GM18507 (cell line): ENCODE measurements around the gene FGA.

Experiments
- DNase-seq: peaks from one replicate; pipeline ENCODE4 v3.0.0; 2011; ENCODE audit warnings: low read depth; ENCODE audit not compliant: insufficient read length; ENCODE audit errors: extremely low spot score
- FAIRE-seq: peaks from 2 replicates; lab custom pipeline; 2011; peaks lifted over from hg19 to GRCh38; lab: Jason Lieb, UNC

Gene FGA

DNA sequence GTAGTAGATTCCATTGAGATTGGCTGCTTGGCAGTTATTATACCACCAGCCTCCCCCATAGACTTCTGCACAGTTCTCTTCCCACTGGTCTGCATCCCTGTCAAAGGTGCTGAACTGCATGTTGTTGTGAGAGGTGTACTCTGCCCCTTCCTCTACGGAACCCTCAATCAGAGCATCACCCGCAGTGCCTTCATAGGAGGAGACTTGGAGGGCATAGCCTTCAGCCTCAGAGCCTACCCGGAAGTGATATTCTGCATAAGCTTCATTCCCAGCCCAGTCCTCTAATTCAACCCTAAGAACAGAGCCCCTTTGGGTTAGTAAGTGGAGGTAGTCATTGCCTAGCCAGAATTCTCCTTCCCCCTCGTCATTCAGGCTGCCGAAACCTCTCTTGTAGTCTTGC, 6.3 kb downstream of the FGA start:
- FAIRE-seq (no peak), DNase-seq (no peak)

- FAIRE-seq = no peak
- no peak for DNase-seq
Measured at GRCh38 chr4:154583677-154584076, 6.9 kb downstream of the FGA start.

GRCh38 chr4:154583230-154583629, 7.3 kb downstream of the FGA start:
- DNase-seq (no peak), FAIRE-seq (no peak)

- DNase-seq (no peak), FAIRE-seq (no peak)
Measured at GRCh38 chr4:154582723-154583122, 7.8 kb downstream of the FGA start.

DNA sequence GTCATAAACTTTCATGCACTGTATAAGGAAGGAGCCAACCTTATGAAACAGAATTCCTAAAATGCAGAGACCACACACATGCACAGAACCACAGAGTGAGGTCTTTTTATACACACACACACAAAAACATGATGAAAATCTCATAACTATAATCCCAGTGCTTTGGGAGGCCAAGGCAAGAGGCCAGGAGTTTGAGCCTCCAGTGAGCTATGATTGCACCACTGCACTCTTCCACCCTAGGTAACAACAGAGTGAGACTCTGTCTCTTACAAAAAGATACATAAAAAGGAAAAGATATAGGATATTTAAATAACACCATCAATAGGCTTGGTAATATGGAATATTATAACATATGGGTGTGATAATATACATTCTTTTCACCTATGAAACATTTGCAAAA, 10.6 kb downstream of the FGA start:
- no peak for DNase-seq
- no peak for FAIRE-seq

GRCh38 chr4:154578919-154579318, 11.6 kb downstream of the FGA start:
- DNase-seq = no peak
- FAIRE-seq = no peak

GRCh38 chr4:154577324-154577723, 13.2 kb downstream of the FGA start:
- FAIRE-seq = no peak

DNA sequence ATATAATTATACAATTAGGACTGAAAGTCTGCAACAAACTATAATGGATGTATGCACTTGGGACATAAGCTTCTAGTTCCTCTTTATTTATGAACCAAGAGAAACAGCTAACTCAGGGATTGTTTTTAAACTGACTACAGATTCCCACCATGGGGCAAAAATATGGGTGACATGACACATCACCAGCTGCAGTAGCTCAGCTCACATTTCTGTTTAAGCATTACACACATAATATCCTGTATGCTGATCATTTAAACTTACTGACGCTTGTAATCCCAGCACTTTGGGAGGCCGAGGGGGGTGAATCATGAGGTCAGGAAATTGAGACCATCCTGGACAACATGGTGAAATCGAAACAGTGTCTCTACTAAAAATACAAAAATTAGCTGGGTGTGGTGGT, 16.2 kb downstream of the FGA start:
- FAIRE-seq (no peak), DNase-seq (no peak)

More at GRCh38 chr4:154577324-154577723, 13.2 kb downstream of the FGA start:
- no peak for DNase-seq

DNA sequence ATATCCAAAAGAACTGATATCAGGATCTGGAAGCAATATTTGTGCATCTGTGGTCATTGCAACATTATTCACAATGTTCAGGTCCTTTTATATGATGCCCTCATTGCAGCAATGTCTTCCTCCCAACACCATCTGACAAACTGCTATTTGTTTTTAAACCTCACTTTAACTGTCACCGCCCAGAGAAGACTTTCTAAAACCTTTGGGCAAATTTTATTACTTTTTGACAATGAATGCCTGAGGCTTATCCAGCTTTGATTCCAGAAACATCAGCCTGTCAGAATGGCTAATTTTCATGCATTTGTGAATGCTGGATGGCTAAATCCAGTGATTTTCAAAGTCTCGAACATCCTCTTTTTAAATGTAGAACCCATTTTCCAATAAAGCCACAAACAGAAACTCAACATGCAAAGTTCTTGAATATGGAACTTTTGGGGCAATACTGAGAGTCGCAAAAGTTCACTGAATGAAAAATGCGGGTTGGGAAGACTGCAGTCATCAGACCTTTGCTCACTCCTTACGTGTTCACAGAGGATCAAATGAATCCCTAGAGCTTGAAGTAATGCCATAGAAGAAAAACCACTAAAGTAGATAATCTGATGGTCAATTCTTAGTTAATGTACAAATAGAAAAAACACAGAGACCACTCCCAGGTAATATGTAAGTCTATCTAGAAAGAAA, 17.2 kb downstream of the FGA start:
- no peak for FAIRE-seq
- no peak for DNase-seq

- DNase-seq (no peak), FAIRE-seq (no peak)
Measured at GRCh38 chr4:154569584-154569983, 21.0 kb downstream of the FGA start.

DNA sequence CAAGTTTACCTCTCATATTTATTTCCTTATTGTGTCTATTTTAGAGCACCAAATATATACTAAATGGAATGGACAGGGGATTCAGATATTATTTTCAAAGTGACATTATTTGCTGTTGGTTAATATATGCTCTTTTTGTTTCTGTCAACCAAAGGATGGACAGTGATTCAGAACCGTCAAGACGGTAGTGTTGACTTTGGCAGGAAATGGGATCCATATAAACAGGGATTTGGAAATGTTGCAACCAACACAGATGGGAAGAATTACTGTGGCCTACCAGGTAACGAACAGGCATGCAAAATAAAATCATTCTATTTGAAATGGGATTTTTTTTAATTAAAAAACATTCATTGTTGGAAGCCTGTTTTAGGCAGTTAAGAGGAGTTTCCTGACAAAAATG, 21.5 kb downstream of the FGA start:
- FAIRE-seq (no peak), DNase-seq (no peak)

- FAIRE-seq (no peak), DNase-seq (no peak)
Measured at GRCh38 chr4:154566639-154567204, 23.8 kb downstream of the FGA start.

- FAIRE-seq (no peak), DNase-seq (no peak)
Measured at GRCh38 chr4:154565704-154566103, 24.8 kb downstream of the FGA start.

DNA sequence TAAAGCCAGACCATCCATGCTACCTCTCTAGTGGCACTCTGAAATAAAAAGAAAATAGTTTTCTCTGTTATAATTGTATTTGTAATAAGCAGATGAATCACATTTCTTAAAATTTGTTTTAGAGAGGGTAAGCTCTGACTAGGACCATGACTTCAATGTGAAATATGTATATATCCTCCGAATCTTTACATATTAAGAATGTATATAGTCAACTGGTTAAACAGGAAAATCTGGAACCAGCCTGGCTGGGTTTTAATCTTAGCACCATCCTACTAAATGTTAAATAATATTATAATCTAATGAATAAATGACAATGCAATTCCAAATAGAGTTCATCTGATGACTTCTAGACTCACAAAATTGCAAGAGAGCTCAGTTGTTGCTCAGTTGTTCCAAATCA, 26.2 kb downstream of the FGA start:
- FAIRE-seq (no peak), DNase-seq (no peak)

GRCh38 chr4:154562697-154563254, 27.8 kb downstream of the FGA start, which contains the start of gene FGB:
TSS of gene FGB (plus strand) at chr4:154563011. CDS start at chr4:154563019, 8 bp downstream.
- no peak for FAIRE-seq
- DNase-seq = no peak

GRCh38 chr4:154560824-154561231, 29.7 kb downstream of the FGA start:
- FAIRE-seq (no peak), DNase-seq (no peak)

DNA sequence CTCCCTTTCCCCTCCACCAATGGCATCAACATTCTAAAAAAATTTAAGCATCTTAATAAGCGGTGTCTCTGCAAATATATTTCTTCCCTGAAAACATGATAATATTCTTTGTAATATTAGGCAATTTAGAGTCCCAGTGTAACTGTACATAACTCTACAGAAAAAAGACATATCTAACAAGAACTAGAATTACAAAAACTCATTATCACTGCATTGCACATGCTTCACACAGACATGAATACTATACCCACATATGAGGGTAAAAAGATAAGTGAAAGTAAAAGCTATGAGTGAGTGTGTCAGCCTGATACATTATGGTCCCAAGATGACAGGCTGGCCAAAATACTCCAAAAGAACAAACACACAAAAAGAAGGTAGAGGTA, 30.1 kb downstream of the FGA start:
- DNase-seq (no peak), FAIRE-seq (no peak)

DNA sequence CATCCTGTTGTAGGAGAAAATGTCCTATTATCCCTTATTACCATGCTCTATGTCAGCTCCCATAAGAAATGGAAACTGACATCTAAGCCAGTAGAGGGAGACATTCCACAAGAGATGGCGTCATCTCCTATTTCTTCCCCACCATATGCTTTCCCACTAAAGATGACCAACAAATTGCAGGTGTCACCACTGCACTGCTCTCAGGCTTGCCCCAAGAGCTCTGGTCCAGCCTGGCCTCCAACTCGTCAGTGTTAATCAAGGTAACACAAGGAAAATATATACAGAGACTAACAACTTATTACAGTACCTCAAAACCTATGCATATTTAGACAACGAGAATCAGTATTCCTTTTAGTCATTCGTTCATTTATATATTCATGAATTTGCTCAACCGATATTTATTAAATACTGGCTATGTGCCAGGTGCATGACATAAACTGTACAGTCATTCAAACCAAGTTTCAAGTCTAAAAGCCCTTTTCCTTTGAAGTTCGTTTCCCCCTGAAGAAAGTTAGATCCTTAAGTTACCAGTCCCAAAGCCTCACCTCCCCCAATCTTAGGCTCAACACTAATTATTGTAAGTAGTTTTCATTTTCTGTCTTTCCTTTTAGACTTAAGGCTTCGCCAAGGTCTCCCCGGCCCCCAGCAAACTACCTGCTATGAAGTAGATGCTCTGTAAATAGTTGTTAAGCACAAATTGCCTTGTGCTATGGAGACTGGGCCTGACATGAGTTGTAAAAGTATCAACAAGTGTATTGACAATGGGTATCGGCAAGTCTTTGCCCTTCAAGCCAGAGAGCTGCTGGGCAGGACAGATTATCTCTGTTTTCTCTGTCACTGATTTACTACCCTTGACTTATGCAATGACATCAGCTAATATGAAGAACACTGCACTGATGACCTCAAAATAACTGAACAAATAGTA, 30.8 kb downstream of the FGA start:
- DNase-seq (peak; percentile 15), FAIRE-seq (peak; percentile 86)

GRCh38 chr4:154559141-154559493, 31.4 kb downstream of the FGA start:
- DNase-seq (no peak), FAIRE-seq (no peak)
